Natural killer cell treated with Interleukin-12 subunit alpha and Interleukin-12 subunit beta and Interleukin-15 and Interleukin-18, amount 100 ng/mL, for 72 hours (primary cell): Measurements from ENCODE around the gene COL9A1. TPM values are rescaled to one million over a fixed set of nuclear protein-coding genes. Genes with fewer than 3 reads are reported as not detected.
A peak's percentile ranks its signal among the peaks of the same experiment; 100 is the strongest.

Source experiments
- ATAC-seq, 2 donors: fragments of 150-1000 bp; cut with Tn5 transposase in 1 of 2; sonication (Bioruptor Pico), chemical (Tn5 transposase) in 1 of 2; 2 replicates each; pipeline ENCODE4 v1.10.0; 2021
- DNase-seq: peaks from one replicate; pipeline ENCODE4 v3.0.0; 2022; ENCODE audit warnings: low spot score
- H3K27ac Mint-ChIP-seq, 2 donors: 1 replicate in 1 of 2; 2 replicates in 1 of 2; pipeline ENCODE4 v1.8.0; 2022; ENCODE audit warnings: mixed read lengths in 2 of 2, mild to moderate bottlenecking in 1 of 2, moderate library complexity in 1 of 2
- H3K27me3 Mint-ChIP-seq, 2 donors: 1 replicate in 1 of 2; 2 replicates in 1 of 2; pipeline ENCODE4 v1.8.0; 2022; ENCODE audit warnings: mixed read lengths in 2 of 2
- H3K36me3 Mint-ChIP-seq: one replicate; pipeline ENCODE4 v1.8.0; 2022; ENCODE audit warnings: mixed read lengths
- H3K4me1 Mint-ChIP-seq, 2 donors: 1 replicate in 1 of 2; 2 replicates in 1 of 2; pipeline ENCODE4 v1.8.0; 2022; ENCODE audit warnings: low read depth in 2 of 2, mixed read lengths in 2 of 2, mild to moderate bottlenecking in 1 of 2
- H3K4me3 Mint-ChIP-seq: one replicate; pipeline ENCODE4 v1.8.0; 2022; ENCODE audit warnings: mixed read lengths
- H3K9me3 Mint-ChIP-seq: 2 replicates; pipeline ENCODE4 v1.8.0; 2022; ENCODE audit warnings: mixed read lengths
- total RNA-seq, 2 donors: library from RNA; stranded (reverse); gene quantifications; one replicate each; pipeline ENCODE4 v1.2.3, GENCODE V29; 2022

COL9A1 gene
- total RNA-seq, 2 donors from 2014 or later = not detected

DNA sequence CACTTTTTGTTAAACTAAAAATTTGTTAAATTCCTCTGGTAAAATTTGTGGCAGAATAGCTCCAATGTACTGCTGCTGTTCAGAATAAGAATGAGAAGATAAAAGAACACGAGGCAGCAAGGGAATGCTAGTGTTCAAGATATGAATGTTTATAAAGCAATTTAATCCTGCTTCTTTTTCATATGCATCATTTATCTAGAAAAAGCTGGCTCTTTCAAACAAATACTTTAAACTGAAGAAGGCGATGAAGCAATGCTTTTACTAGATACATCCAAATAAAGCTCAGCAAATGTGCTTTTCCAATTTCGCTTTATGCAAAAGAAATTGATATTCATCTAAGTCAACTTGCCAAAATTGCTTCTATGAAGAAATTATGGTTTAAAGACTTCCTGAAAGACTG is 66.5 kb downstream of the COL9A1 start:
- H3K27ac Mint-ChIP-seq = no peak overlapping the region

DNA sequence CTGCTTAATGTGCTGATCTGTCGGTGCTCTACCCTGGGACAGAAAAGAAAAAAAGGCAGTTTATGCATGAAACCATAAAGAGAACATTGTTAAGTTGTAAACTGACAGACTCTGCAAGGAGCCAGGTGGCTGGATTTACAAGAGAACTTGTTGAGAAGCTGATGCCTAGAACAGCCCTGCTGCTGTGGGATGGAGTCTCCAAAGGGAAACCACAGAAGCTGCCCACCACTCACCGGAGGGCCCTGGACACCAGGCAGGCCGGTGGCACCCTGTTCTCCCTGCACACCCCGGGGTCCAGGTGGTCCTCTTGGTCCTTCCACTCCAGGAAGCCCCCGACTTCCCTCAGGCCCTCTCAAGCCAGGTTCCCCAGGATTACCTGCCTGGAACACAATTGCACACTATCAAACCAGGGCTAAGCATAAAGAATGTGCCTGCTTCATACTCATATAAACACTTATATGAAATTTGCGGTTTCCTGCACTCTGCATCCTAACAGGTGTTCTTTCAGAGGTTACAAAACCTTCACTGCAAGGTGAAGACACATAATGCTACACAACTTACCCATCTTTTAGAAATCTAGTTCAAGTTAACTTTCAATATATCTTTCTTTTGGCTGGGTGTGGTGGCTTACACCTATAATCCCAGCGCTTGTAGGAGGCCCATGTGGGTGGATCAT is 68.2 kb downstream of the COL9A1 start:
- Mint-ChIP-seq H3K36me3 (no peaks in the 10 kb centered on the region), H3K4me3 (no peak overlapping the region), H3K27me3 (peaks cover 0 to 3% of the 10 kb centered on the region in 2 donors), H3K9me3 (no peaks in the 10 kb centered on the region), H3K27ac (no peak overlapping the region), H3K4me1 (no peaks in the 10 kb centered on the region)
- ATAC-seq = peak in 1 of 2 donors; percentile 33
- no peak for DNase-seq

More for the DNA sequence above, 66.5 kb downstream of the COL9A1 start:
- peaks cover 0 to 3% of the 10 kb centered on the region in 2 donors for H3K27me3 Mint-ChIP-seq
- no peaks in the 10 kb centered on the region for H3K9me3 Mint-ChIP-seq
- no peaks in the 10 kb centered on the region for H3K4me1 Mint-ChIP-seq
- DNase-seq (no peak), ATAC-seq (no peak)
- H3K4me3 Mint-ChIP-seq = no peak overlapping the region
- H3K36me3 Mint-ChIP-seq = no peaks in the 10 kb centered on the region

DNA sequence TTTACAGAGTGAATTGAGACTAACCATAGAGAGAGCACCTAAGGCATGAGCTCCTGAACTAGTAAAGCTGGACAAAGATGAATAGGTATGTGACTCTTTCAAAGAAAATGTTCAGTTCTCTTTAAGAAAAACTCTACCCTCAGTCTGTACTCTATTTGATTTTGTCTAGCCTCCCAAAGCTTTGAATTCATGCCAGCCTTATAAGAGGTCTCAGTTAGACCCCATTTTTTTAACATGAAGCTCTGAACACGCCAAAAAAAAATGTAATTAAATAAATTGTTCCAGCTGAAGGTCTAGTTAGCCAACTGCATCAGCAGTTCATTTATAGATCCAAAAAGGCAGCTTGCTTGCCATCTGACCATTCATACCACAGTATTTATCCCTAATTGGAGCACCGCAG is 71.6 kb downstream of the COL9A1 start:
- Mint-ChIP-seq H3K4me3 (no peak overlapping the region), H3K27me3 (peaks cover 0 to 6% of the 10 kb centered on the region in 2 donors), H3K9me3 (no peaks in the 10 kb centered on the region), H3K27ac (no peak overlapping the region), H3K4me1 (no peaks in the 10 kb centered on the region), H3K36me3 (no peaks in the 10 kb centered on the region)
- ATAC-seq (no peak), DNase-seq (no peak)

DNA sequence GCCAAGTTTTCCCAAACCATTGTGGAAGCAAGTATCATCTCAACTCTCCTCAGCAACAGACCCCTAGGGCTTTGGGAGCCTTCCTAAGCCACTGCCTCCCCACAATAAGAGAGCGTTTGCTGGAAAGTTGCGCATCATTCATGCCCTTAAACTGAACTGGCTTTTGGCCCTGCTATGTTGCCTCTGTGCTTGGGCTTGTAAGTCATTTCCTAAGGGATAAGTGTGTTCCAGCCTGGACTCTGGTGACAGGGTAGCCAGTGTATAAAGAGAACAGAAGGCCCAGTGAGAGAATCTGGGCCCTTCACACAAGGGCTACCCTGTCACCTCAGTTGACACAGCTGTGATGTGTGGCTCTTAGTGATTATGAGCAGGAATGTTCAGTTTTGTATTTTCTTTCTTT is 77.8 kb downstream of the COL9A1 start:
- ATAC-seq (no peak), DNase-seq (no peak)
- no peaks in the 10 kb centered on the region for H3K9me3 Mint-ChIP-seq
- no peak overlapping the region for H3K27ac Mint-ChIP-seq
- peaks cover 6 to 13% of the 10 kb centered on the region in 2 donors for H3K27me3 Mint-ChIP-seq
- no peaks in the 10 kb centered on the region for H3K36me3 Mint-ChIP-seq
- no peak overlapping the region for H3K4me3 Mint-ChIP-seq
- H3K4me1 Mint-ChIP-seq = no peaks in the 10 kb centered on the region

DNA sequence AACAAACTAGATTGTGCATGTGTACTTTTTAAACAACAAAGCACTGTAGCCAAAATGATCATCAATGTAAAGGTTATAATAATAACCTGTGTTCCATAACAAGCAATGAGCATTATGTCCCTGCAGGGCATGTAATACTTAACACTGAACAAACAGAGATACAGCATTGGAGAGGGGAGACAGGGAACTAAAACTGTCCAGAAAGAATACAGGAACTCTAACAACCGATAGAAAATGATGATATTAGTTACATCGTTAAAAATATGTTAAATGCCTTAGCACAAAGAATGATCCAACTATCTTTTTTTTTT is 80.5 kb downstream of the COL9A1 start:
- Mint-ChIP-seq H3K27me3 (peaks cover 11 to 17% of the 10 kb centered on the region in 2 donors), H3K4me3 (no peak overlapping the region), H3K36me3 (no peaks in the 10 kb centered on the region), H3K4me1 (no peaks in the 10 kb centered on the region), H3K9me3 (no peaks in the 10 kb centered on the region), H3K27ac (no peak overlapping the region)
- DNase-seq = no peak
- no peak for ATAC-seq

GRCh38 chr6:70221715-70222438 is 81.0 kb downstream of the COL9A1 start:
- Mint-ChIP-seq H3K4me1 (no peaks in the 10 kb centered on the region), H3K4me3 (no peak overlapping the region), H3K27me3 (peaks cover 11 to 17% of the 10 kb centered on the region in 2 donors)

DNA sequence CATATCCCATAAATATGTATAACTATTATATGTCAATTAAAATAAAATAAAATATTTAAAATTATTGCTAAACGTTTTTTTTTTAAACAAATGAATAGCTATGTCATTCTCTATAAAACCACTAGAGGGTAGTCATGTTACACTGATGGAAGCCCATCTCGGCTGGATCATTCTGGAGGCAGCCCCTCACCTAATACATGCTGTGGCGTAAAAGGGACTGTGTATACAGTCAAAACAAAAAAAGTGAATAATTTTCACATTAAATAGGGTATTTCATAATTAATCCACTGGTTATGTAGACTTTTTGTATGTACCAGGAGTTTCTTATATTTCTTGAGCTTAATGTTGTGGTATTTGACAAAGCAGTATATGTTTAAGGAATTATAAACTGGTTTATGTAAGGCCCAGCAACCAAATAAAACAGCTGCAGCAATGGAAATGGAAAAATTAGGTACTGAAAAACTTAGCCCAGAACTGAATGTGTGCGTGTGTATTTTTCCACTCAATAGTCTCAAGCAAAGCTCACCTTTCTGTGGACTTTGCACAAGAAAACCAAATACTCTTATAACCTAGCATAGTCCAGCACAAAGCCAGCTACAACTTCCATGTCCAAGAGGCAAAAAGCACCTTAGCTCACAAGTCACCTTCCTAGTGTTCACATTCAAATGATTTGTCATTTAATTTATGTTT is 81.7 kb downstream of the COL9A1 start:
- H3K27ac Mint-ChIP-seq = no peak overlapping the region
- DNase-seq (no peak), ATAC-seq (no peak)
- H3K9me3 Mint-ChIP-seq = no peaks in the 10 kb centered on the region
- H3K4me3 Mint-ChIP-seq = no peak overlapping the region
- peaks cover 11 to 17% of the 10 kb centered on the region in 2 donors for H3K27me3 Mint-ChIP-seq
- no peaks in the 10 kb centered on the region for H3K4me1 Mint-ChIP-seq
- no peaks in the 10 kb centered on the region for H3K36me3 Mint-ChIP-seq

More at GRCh38 chr6:70221715-70222438, 81.0 kb downstream of the COL9A1 start:
- H3K27ac Mint-ChIP-seq = no peak overlapping the region
- H3K9me3 Mint-ChIP-seq = no peaks in the 10 kb centered on the region
- no peaks in the 10 kb centered on the region for H3K36me3 Mint-ChIP-seq
- DNase-seq (no peak), ATAC-seq (no peak)

GRCh38 chr6:70219943-70220613 is 82.8 kb downstream of the COL9A1 start:
- H3K27me3 Mint-ChIP-seq = peaks cover 8 to 17% of the 10 kb centered on the region in 2 donors
- H3K4me3 Mint-ChIP-seq = no peak overlapping the region
- H3K36me3 Mint-ChIP-seq = no peaks in the 10 kb centered on the region
- DNase-seq (no peak), ATAC-seq (no peak)
- H3K27ac Mint-ChIP-seq = no peak overlapping the region
- no peaks in the 10 kb centered on the region for H3K9me3 Mint-ChIP-seq
- H3K4me1 Mint-ChIP-seq = no peaks in the 10 kb centered on the region

GRCh38 chr6:70216767-70217166 is 86.1 kb downstream of the COL9A1 start:
- ATAC-seq = peak in 1 of 2 donors; percentile 36

DNA sequence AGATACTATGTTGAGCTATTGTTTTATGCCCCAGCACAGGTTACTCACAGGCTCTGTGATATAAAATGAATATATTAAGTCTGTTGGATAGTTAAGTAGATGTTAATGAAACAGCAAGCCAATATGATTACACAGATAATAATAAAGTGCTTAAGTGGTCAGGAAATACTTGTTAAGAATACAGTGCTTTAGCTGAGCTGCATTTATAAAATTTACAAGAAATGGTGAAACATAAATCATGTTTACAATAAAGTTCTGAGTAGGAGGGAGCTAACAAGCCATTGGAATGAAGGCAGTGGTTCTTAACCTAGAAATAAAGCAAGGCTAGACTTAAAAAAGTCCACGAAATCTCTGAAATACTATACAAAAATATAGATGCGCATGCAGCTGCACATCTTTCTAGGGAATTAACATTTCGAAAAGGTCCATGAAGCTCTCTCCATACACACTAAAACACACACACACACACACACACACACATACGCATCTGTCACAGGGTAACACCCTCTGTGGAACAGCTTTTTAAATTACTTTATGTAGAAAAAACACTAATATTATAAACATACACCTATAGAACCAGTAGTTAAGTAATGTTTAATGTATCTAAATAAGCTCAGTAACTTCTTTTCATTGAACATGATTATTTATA is 87.3 kb downstream of the COL9A1 start:
- H3K27ac Mint-ChIP-seq = no peak overlapping the region
- peaks cover 5 to 14% of the 10 kb centered on the region in 2 donors for H3K27me3 Mint-ChIP-seq
- DNase-seq (no peak), ATAC-seq (no peak)
- no peaks in the 10 kb centered on the region for H3K9me3 Mint-ChIP-seq
- H3K36me3 Mint-ChIP-seq = no peaks in the 10 kb centered on the region
- H3K4me3 Mint-ChIP-seq = no peak overlapping the region
- H3K4me1 Mint-ChIP-seq = no peaks in the 10 kb centered on the region

More at GRCh38 chr6:70216767-70217166, 86.1 kb downstream of the COL9A1 start:
- H3K27ac Mint-ChIP-seq = no peak overlapping the region
- no peaks in the 10 kb centered on the region for H3K9me3 Mint-ChIP-seq
- no peak overlapping the region for H3K4me3 Mint-ChIP-seq
- no peaks in the 10 kb centered on the region for H3K36me3 Mint-ChIP-seq
- DNase-seq = no peak
- peaks cover 5 to 11% of the 10 kb centered on the region in 2 donors for H3K27me3 Mint-ChIP-seq
- H3K4me1 Mint-ChIP-seq = no peaks in the 10 kb centered on the region

- Mint-ChIP-seq H3K4me1 (no peaks in the 10 kb centered on the region), H3K27ac (no peak overlapping the region), H3K4me3 (no peak overlapping the region), H3K36me3 (no peaks in the 10 kb centered on the region), H3K27me3 (peaks cover 0 to 4% of the 10 kb centered on the region in 2 donors), H3K9me3 (no peaks in the 10 kb centered on the region)
- no peak for ATAC-seq
- DNase-seq = no peak
Measured at GRCh38 chr6:70210462-70210861, 92.4 kb downstream of the COL9A1 start.

GRCh38 chr6:70208235-70208790 is 94.6 kb downstream of the COL9A1 start:
- H3K9me3 Mint-ChIP-seq = no peaks in the 10 kb centered on the region
- peaks cover 0 to 4% of the 10 kb centered on the region in 2 donors for H3K27me3 Mint-ChIP-seq
- no peaks in the 10 kb centered on the region for H3K4me1 Mint-ChIP-seq
- no peak overlapping the region for H3K4me3 Mint-ChIP-seq
- no peak overlapping the region for H3K27ac Mint-ChIP-seq
- no peak for ATAC-seq
- DNase-seq = no peak
- H3K36me3 Mint-ChIP-seq = no peaks in the 10 kb centered on the region

DNA sequence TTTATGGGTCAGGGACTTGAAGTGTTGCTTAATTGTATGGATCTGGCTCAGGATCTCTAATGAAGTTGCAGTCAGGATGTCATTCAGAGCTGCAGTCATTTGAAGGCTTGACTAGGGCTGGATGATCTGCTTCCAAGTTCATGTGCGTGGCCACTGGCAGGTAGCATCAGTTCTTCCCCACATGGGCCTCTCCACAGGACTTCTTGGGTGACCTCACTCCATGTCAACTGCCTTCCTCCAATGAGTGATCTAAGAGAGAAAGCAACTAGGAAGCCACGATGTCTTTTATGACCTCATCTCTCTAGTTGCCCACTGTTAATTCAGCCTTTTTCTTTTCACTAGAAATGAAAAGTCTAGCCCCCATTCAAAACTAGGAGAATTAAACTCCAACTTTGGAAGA is 104.1 kb downstream of the COL9A1 start:
- Mint-ChIP-seq H3K36me3 (no peaks in the 10 kb centered on the region), H3K9me3 (no peaks in the 10 kb centered on the region), H3K27ac (no peak overlapping the region), H3K4me3 (no peak overlapping the region), H3K27me3 (peaks cover 0 to 2% of the 10 kb centered on the region in 2 donors), H3K4me1 (no peaks in the 10 kb centered on the region)
- DNase-seq = no peak
- no peak for ATAC-seq
